ENCODE data around the gene SCARB1.

SCARB1 gene

DNA sequence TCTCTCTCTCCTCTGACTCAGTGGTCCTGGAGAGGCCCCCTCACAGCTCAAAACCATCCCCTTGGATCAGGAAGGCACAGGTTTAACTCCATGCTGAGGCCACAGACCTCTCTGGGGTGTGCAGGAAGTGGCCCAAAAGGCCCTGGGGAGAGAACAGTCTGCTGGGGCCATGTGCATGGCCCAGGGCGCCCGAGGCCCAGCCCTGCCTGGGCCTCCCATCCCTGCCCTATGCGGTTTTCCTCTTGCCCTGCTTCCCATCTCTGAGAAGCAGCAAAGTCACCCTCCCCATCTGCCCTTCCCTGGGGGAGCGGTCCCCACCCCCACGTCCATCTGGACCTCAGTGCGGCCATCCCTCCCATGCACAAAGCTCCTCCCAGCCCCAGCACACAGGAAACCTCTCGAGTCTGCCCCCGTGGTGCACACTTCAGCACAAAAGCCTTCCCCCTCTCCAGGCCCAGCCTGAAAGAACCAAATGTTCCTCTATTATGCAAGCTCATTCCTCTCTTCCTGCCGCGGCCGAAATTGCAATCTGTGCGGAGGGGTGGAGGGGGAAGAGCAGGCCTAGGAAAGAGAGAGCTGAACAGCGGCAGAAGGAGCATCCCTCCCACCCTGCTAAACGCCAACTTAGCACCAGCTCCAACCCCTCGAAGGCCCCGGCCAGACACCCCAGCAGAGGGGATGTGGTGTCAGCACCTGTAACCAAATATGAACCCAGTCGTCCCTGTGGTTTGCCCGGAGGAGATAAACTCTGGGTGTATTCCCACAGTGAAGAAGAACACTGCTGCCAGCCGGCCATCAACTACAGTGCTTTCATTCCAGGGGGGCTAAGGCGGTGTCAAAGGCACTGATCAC, 108.5 kb downstream of the SCARB1 start:
- POLR2A ChIA-PET (ENCODE audit: low non-redundant PET) = no interaction called here
- TF ChIP-seq, protein P1, sequence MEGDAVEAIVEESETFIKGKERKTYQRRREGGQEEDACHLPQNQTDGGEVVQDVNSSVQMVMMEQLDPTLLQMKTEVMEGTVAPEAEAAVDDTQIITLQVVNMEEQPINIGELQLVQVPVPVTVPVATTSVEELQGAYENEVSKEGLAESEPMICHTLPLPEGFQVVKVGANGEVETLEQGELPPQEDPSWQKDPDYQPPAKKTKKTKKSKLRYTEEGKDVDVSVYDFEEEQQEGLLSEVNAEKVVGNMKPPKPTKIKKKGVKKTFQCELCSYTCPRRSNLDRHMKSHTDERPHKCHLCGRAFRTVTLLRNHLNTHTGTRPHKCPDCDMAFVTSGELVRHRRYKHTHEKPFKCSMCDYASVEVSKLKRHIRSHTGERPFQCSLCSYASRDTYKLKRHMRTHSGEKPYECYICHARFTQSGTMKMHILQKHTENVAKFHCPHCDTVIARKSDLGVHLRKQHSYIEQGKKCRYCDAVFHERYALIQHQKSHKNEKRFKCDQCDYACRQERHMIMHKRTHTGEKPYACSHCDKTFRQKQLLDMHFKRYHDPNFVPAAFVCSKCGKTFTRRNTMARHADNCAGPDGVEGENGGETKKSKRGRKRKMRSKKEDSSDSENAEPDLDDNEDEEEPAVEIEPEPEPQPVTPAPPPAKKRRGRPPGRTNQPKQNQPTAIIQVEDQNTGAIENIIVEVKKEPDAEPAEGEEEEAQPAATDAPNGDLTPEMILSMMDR (conservative IDR thresholded peaks at IDR 0.05; ENCODE audit: low read depth) = no peak
- CTCF ChIA-PET = interaction anchor here (1.3 to 1.4 kb wide), 2 partner anchors 10 to 16 kb away, joined by 4 read pairs; no protein-coding TSS in a partner anchor
- peak overlapping the region; percentile 82 for H3K27ac ChIP-seq
- DNase-seq (ENCODE audit: low spot score) = peak; percentile 32

DNA sequence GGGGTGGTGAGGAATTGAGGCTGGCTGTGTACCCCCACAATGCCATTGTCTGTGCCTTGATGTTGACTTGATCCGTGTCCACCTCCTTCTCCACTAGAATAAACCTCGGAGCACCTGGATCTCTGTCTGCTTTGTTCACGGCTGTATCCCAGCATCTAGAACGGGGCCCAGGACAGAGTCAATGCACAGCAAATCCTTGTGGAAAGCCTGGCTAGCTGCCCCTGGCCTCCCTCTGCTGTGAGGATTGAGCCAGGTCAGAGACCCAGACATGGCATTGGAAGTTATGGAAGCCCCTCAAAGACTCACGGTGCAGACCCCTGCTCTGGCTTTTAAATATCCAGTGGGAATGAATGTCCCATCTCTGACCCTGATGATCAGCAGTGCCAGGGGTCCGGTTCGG, 109.2 kb downstream of the SCARB1 start:
- no peak for DNase-seq (ENCODE audit: low spot score)
- ChIA-PET POLR2A (ENCODE audit: low non-redundant PET) (no interaction called here), CTCF (interaction anchor here (1.3 kb wide), 1 partner anchor 11 kb away, joined by 4 read pairs; no protein-coding TSS in a partner anchor)
- TF ChIP-seq, protein P1 (conservative IDR thresholded peaks at IDR 0.05; ENCODE audit: low read depth) = no peak
- peak overlapping the region; percentile 82 for H3K27ac ChIP-seq

DNA sequence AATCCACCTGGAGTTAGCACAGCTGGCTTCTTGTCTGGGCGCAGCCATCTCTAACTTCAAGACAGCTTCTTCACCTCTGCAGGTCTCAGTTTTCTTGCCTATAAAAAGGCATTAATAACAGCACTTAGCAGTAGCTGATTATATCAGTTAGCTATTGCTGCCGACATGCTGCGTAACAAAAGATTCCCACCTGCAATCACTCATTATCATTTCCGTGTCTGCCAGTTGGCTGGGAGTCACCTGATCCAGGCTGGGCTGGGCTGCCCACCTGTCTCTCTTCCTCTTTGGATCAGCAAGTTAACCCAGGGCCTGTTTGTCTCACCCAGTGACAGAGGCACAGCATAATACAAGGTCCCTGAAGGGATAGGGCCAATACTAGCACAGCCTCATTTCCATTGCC, 109.7 kb downstream of the SCARB1 start:
- ChIA-PET CTCF (no interaction called here), POLR2A (ENCODE audit: low non-redundant PET) (no interaction called here)
- DNase-seq (ENCODE audit: low spot score) = no peak
- peak overlapping the region; percentile 82; the same call in 1 of the 2 replicates for H3K27ac ChIP-seq
- TF ChIP-seq, protein P1 (conservative IDR thresholded peaks at IDR 0.05; ENCODE audit: low read depth) = no peak

DNA sequence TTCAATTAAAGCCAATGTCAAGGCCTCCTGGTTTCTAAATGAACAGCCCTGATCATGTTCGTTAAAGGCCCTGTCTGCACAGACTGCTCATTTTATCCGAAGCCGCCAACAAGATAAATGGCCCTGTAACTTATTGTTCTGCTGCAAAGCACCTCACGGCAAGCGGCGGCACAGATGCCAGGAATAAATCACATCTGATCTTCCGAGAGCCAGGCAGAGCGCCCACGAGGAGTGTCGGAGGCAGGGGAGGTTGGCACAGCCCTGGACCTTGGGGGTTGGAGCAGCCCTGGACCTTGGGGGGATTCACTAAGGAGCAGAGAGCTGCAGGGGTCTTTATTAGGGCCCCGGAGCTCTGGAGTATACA, 110.5 kb downstream of the SCARB1 start:
- no peak for DNase-seq (ENCODE audit: low spot score)
- CTCF ChIA-PET = no interaction called here
- H3K27ac ChIP-seq = no peak overlapping the region
- POLR2A ChIA-PET (ENCODE audit: low non-redundant PET) = no interaction called here
- TF ChIP-seq, protein P1 (conservative IDR thresholded peaks at IDR 0.05; ENCODE audit: low read depth) = no peak

DNA sequence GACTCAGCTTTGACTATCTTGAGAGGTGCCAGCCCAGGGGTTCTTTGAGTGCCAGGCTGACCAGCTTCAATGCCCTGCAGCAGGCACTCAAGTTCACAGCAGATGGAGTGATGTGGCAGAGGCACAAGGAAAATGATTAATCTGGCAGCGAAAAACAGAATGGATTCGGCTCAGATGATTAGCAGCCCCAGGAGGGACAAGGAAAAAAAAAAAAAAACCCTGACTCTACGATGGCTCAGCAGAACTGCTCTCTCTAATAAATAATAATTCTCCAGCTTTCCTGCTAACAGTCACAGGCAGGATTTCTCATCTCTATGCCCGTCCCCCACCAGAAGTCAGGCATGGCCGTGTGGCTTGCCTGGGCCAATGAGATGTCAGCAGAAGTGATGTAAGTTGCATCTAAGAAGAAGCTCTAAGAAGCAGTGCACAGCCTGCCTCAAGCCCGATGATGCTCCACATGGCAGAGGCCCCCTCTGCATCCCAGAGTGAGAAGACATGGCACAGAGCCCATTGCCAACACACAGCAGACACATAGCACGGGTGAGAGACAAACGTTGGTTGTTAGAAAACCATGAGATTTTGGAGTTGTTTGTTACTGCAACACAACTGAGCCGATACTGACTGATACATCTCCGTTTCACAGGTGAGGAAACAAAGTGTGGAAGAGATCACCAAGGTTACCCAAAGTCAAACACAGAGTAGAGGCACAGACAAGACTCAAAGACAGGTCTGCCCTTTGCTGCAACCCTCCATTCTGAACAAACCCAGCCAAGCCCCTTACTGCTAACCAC, 111.0 kb downstream of the SCARB1 start:
- CTCF ChIA-PET = interaction anchor here (0.7 to 1.0 kb wide), 2 partner anchors 13 to 19 kb away, joined by 5 to 6 read pairs; no protein-coding TSS in a partner anchor
- POLR2A ChIA-PET (ENCODE audit: low non-redundant PET) = interaction anchor here (0.7 kb wide), 1 partner anchor 332 kb away, joined by 4 read pairs; no protein-coding TSS in a partner anchor
- H3K27ac ChIP-seq = peak overlapping the region; percentile 65
- TF ChIP-seq, protein P1 (conservative IDR thresholded peaks at IDR 0.05; ENCODE audit: low read depth) = no peak
- peak; percentile 47 for DNase-seq (ENCODE audit: low spot score)

DNA sequence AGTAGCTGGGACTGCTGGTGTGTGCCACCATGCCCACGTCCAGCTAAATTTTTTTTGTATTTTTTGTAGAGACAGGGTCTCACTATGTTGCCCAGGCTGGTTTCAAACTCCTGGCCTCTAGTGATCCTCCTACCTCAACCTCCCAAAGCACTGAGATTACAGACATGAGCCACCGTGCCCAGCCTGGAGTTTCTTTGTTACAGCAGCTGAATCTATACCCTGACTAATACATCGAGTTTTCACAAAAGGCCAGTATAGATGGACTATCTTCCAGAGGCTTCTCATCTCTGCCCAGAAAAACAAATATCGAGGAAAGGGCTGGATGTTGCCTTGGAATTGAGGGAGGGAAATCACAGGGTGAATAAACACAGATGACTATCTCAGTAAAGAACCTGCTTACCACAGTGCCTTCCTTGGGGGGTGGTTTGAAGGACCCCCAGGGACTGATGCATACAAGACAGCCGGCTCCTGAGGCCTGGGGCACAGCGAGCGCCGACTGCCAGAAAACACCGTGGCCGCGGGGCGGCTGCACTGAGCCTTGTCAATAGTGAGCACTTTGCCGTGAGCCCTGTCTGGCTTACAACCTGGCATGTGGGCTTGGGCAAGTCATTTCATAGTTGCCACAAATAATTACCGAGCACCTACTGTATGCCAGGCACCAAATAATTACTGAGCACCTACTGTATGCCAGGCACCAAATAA, 111.9 kb downstream of the SCARB1 start:
- peak overlapping the region; percentile 65 for H3K27ac ChIP-seq
- CTCF ChIA-PET = interaction anchor here (0.7 to 1.0 kb wide), 2 partner anchors 14 to 20 kb away, joined by 5 to 6 read pairs; no protein-coding TSS in a partner anchor

More for the DNA sequence above, 111.9 kb downstream of the SCARB1 start:
- POLR2A ChIA-PET (ENCODE audit: low non-redundant PET) = no interaction called here
- no peak for DNase-seq (ENCODE audit: low spot score)
- TF ChIP-seq, protein P1 (conservative IDR thresholded peaks at IDR 0.05; ENCODE audit: low read depth) = no peak

Measured in RWPE1 (cell line).